PFSK-1 (cell line): ENCODE results near the gene ABTB1.

Source experiments
- FOXP2 ChIP-seq: optimal IDR thresholded peaks from 2 replicates; pipeline ENCODE3; 2011; ENCODE audit warnings: borderline replicate concordance, control low read depth, inconsistent platforms; ENCODE audit not compliant: insufficient read depth; ENCODE audit errors: extremely low read length, extremely low read depth
- POLR2AphosphoS5 ChIP-seq: IDR thresholded peaks from 2 replicates; pipeline ENCODE4 v1.6.1; 2012; ENCODE audit warnings: low read depth, mild to moderate bottlenecking, control low read depth, low read length, moderate library complexity
- SIN3A ChIP-seq: IDR thresholded peaks from 2 replicates; pipeline ENCODE4 v1.6.1; 2012; ENCODE audit warnings: mild to moderate bottlenecking, low read length, moderate library complexity, borderline replicate concordance; ENCODE audit not compliant: insufficient read depth
- TAF1 ChIP-seq: IDR thresholded peaks from 2 replicates; pipeline ENCODE4 v1.6.1; 2012; ENCODE audit warnings: low read length, control low read depth, borderline replicate concordance; ENCODE audit not compliant: insufficient read depth
- TF ChIP-seq, protein P1 (sequence below), 2 experiments: IDR thresholded peaks; 2 replicates each; pipeline versions ENCODE4 v1.6.1 to v1.8.0; 2011 to 2012; ENCODE audit warnings: low read depth in 2 of 2, low read length in 2 of 2, control low read depth in 1 of 2, inconsistent platforms in 1 of 2, mild to moderate bottlenecking in 1 of 2, moderate library complexity in 1 of 2; ENCODE audit not compliant: insufficient read depth in 1 of 2

The ABTB1 gene

DNA sequence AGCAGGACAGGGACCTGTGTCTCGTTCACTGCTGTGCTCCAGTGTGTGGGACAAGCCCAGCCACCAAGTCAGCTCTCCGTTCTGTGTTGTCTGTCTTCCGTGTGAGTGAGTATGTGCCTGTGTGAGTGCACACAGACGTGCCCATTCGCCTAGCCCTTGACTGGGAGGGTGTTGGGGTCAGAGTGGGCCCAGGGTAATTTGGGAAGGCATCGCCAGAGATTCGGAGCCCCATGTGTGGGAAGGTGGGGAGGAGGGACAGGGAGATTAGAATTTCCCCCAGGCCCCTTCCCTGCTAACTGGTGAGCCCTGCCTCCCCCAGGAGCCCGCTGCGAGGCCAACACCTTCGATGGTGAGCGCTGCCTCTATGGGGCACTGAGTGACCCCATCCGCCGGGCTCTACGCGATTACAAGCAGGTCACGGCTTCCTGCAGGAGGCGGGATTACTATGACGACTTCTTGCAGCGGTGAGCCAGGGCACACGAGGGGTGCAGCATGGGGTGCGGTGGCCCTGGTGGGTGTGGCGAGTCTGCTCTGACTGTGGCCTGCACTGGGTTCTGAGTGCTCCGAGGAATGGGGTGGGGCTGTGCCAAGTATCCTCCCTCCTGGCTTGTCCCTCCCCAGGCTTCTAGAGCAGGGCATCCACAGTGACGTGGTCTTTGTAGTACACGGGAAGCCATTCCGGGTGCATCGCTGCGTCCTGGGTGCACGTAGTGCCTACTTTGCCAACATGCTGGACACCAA, 3.1 kb downstream of the ABTB1 start:
- TF ChIP-seq, protein P1, sequence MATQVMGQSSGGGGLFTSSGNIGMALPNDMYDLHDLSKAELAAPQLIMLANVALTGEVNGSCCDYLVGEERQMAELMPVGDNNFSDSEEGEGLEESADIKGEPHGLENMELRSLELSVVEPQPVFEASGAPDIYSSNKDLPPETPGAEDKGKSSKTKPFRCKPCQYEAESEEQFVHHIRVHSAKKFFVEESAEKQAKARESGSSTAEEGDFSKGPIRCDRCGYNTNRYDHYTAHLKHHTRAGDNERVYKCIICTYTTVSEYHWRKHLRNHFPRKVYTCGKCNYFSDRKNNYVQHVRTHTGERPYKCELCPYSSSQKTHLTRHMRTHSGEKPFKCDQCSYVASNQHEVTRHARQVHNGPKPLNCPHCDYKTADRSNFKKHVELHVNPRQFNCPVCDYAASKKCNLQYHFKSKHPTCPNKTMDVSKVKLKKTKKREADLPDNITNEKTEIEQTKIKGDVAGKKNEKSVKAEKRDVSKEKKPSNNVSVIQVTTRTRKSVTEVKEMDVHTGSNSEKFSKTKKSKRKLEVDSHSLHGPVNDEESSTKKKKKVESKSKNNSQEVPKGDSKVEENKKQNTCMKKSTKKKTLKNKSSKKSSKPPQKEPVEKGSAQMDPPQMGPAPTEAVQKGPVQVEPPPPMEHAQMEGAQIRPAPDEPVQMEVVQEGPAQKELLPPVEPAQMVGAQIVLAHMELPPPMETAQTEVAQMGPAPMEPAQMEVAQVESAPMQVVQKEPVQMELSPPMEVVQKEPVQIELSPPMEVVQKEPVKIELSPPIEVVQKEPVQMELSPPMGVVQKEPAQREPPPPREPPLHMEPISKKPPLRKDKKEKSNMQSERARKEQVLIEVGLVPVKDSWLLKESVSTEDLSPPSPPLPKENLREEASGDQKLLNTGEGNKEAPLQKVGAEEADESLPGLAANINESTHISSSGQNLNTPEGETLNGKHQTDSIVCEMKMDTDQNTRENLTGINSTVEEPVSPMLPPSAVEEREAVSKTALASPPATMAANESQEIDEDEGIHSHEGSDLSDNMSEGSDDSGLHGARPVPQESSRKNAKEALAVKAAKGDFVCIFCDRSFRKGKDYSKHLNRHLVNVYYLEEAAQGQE (IDR thresholded peaks at IDR 0.05; ENCODE audit: insufficient read depth in 1 of 2, low read depth in 2 of 2, low read length in 2 of 2) = no peak
- TF ChIP-seq FOXP2 = no peak
- TF ChIP-seq SIN3A = no peak
- TF ChIP-seq TAF1 = no peak
- TF ChIP-seq POLR2AphosphoS5 = peak; percentile 25; the same call in 1 of the 2 replicates

DNA sequence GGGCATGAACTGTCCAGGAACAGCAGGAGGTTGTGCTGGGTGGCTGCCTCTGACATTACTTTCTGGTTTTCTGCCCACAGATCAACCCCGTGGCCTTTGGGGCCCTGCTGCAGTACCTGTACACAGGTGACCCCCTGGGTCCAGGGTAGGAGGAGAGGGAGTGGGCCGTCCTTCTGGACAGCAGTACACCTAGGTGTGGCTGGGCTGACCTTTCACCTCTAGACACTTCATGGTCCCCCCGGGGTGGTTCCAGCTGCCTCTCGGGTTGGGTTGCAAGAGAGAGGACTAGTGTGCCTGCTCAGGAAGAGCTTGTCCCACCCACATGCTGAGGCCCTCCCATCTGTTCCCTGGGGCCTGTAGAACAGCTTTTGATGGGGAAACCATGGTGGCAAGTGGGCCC, 3.7 kb downstream of the ABTB1 start:
- no peak for TF ChIP-seq SIN3A
- no peak for TF ChIP-seq TAF1
- TF ChIP-seq, protein P1 (IDR thresholded peaks at IDR 0.05; ENCODE audit: insufficient read depth in 1 of 2, low read depth in 2 of 2, low read length in 2 of 2) = no peak
- TF ChIP-seq FOXP2 = no peak
- no peak for TF ChIP-seq POLR2AphosphoS5

DNA sequence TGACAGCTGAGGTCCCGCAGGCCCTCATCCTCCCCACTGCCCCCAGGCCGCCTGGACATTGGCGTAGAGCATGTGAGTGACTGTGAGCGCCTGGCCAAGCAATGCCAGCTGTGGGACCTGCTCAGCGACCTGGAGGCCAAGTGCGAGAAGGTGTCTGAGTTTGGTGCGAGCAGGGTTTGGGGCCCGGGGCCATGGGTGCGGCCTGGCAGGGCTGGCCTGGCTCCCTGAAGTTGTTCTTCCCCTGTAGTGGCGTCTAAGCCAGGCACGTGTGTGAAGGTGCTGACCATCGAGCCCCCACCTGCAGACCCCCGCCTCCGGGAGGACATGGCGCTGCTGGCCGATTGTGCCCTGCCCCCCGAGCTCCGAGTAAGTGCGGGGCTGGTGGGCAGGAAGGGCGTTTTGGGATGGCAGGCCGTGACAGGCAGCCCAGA, 4.2 kb downstream of the ABTB1 start:
- TF ChIP-seq FOXP2 (no peak), SIN3A (peak; percentile 32; the same call in 1 of the 2 replicates)

DNA sequence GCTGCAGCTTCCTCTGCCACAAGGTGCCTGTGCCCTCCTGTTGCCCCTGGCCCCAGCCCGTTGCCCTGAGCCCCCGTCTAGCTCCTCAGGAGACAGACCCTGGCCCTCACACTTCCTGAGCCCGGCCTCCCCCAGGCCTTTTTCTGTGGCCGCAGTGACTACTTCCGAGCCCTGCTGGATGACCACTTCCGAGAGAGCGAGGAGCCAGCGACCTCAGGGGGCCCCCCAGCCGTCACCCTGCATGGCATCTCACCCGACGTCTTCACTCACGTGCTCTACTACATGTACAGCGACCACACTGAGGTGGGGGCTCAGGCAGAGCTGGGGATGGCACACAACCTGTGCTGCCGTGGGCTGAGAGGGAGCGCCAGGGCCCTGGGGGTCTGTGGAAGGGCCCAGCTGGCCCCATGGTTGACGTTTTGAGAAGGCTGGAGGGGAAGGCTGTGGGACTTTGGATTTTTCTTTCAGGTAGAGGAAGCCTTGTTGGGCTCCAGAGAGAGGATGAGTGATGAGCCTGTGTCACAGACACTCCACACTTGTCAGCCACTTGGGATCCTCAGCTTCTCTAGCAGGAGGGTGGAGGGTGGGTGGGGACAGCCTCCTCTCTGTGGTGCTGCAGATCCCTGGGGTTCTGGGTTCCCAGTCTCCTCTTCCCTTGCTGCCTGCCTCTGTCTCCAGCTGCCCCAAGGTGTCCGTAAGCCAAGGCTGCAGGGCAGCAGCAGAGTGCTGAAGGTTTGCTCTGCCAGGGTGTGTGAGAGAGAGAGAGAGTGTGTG, 5.0 kb downstream of the ABTB1 start:
- TF ChIP-seq TAF1 (no peak), POLR2AphosphoS5 (0 out of 2 replicates have a peak, but pooled peaks have one; percentile 8)

DNA sequence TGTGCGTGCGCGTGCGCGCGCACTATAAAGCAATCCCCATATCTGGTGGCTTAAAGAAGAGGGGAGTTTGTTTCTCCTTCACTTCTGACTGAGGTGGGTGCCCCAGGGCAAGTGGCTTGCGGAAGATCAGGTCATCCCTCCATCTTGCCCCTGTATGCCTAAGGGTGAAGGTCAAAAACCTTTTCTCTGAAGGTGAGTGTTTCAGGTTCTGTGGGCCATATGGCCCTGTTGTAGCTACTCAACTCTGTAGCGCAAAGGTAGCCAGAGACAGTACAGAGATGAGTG, 5.5 kb downstream of the ABTB1 start:
- TF ChIP-seq, protein P1 (IDR thresholded peaks at IDR 0.05; ENCODE audit: insufficient read depth in 1 of 2, low read depth in 2 of 2, low read length in 2 of 2) = no peak
- no peak for TF ChIP-seq POLR2AphosphoS5
- no peak for TF ChIP-seq SIN3A
- no peak for TF ChIP-seq TAF1
- TF ChIP-seq FOXP2 = no peak
